WTC11 (cell line): ENCODE measurements around the gene SYPL2. TPM values are rescaled to one million over a fixed set of nuclear protein-coding genes. Genes with fewer than 3 reads are reported as not detected.
"Not testable (repeated sequence)": the region's sequence is repeated elsewhere in the genome, so short reads cannot be mapped to it uniquely, and the experiment has no call there.

ENCODE experiments used
- ATAC-seq: fragments of 200-7000 bp; cut with Tn5 transposase; 2 replicates; pipeline ENCODE4 v1.10.0; 2021; ENCODE audit warnings: mild to moderate bottlenecking, moderate library complexity
- CTCF ChIA-PET: fragments of 300-600 bp; sonication (Branson Sonifier 250); formaldehyde crosslinking; loops from one replicate; lab custom pipeline; 2021; ENCODE audit warnings: antibody characterized with exemption; lab: Charles Lee
- POLR2A ChIA-PET: fragments of 350-600 bp; sonication (Branson Sonifier 250); formaldehyde crosslinking; loops from one replicate; lab custom pipeline; 2021; ENCODE audit warnings: antibody characterized with exemption; lab: Charles Lee
- DNase-seq: peaks from one replicate; pipeline ENCODE4 v3.0.0; 2021; ENCODE audit warnings: low spot score
- H3K27ac Mint-ChIP-seq: 2 replicates; pipeline ENCODE4 v1.8.0; 2021; ENCODE audit warnings: mixed read lengths
- H3K27me3 Mint-ChIP-seq: 2 replicates; pipeline ENCODE4 v1.8.0; 2021; ENCODE audit warnings: low read depth, mild to moderate bottlenecking, moderate library complexity, mixed read lengths
- H3K36me3 Mint-ChIP-seq: 2 replicates; pipeline ENCODE4 v1.8.0; 2021; ENCODE audit warnings: mixed read lengths
- H3K4me1 Mint-ChIP-seq: 2 replicates; pipeline ENCODE4 v1.8.0; 2022; ENCODE audit warnings: mixed read lengths
- H3K4me3 Mint-ChIP-seq: 2 replicates; pipeline ENCODE4 v1.8.0; 2021; ENCODE audit warnings: mild to moderate bottlenecking, moderate library complexity, mixed read lengths
- H3K9me3 Mint-ChIP-seq: 2 replicates; pipeline ENCODE4 v1.8.0; 2021; ENCODE audit warnings: mixed read lengths
- ATF3 ChIP-seq: sonication (generic); formaldehyde crosslinking; conservative IDR thresholded peaks from 2 replicates; pipeline ENCODE4 v1.8.1; 2022; ENCODE audit warnings: mild to moderate bottlenecking, missing genetic modification reagents
- ERG ChIP-seq: fragments of 250-450 bp; sonication (Bioruptor Pico); IDR thresholded peaks from 2 replicates; pipeline ENCODE4 v1.8.0; 2021; ENCODE audit warnings: mild to moderate bottlenecking
- ETV6 ChIP-seq: sonication (generic); formaldehyde crosslinking; IDR thresholded peaks from 2 replicates; pipeline ENCODE4 v1.8.1; 2022; ENCODE audit warnings: mild to moderate bottlenecking, missing genetic modification reagents
- HMGA2 ChIP-seq: fragments of 250-450 bp; sonication (Bioruptor Pico); IDR thresholded peaks from 2 replicates; pipeline ENCODE4 v1.4.0; 2021; ENCODE audit warnings: mild to moderate bottlenecking, moderate library complexity
- IRF1 ChIP-seq: sonication (generic); formaldehyde crosslinking; IDR thresholded peaks from 2 replicates; pipeline ENCODE4 v1.8.0; 2023; ENCODE audit warnings: missing genetic modification reagents
- MLX ChIP-seq: sonication (generic); formaldehyde crosslinking; IDR thresholded peaks from 2 replicates; pipeline ENCODE4 v1.8.1; 2023; ENCODE audit warnings: mild to moderate bottlenecking, missing genetic modification reagents, moderate library complexity
- MXD4 ChIP-seq: fragments of 250-450 bp; sonication (Bioruptor Pico); IDR thresholded peaks from 2 replicates; pipeline ENCODE4 v1.8.0; 2021; ENCODE audit warnings: mild to moderate bottlenecking, moderate library complexity, borderline replicate concordance
- NFATC4 ChIP-seq: fragments of 250-450 bp; sonication (Bioruptor Pico); IDR thresholded peaks from 2 replicates; pipeline ENCODE4 v1.9.0; 2021; ENCODE audit warnings: mild to moderate bottlenecking
- NFE2L1 ChIP-seq: sonication (generic); formaldehyde crosslinking; IDR thresholded peaks from 2 replicates; pipeline ENCODE4 v1.8.1; 2023; ENCODE audit warnings: missing genetic modification reagents
- NR1H2 ChIP-seq: sonication (generic); formaldehyde crosslinking; IDR thresholded peaks from 2 replicates; pipeline ENCODE4 v1.9.0; 2021; ENCODE audit warnings: mild to moderate bottlenecking, moderate library complexity, missing genetic modification reagents
- NR3C1 ChIP-seq: sonication (generic); formaldehyde crosslinking; conservative IDR thresholded peaks from 2 replicates; pipeline ENCODE4 v1.8.1; 2023; ENCODE audit warnings: low read depth, mild to moderate bottlenecking, missing genetic modification reagents
- SMAD3 ChIP-seq: sonication (generic); formaldehyde crosslinking; IDR thresholded peaks from 2 replicates; pipeline ENCODE4 v1.8.0; 2022; ENCODE audit warnings: missing genetic modification reagents, mild to moderate bottlenecking, borderline replicate concordance
- TEAD4 ChIP-seq: sonication (generic); formaldehyde crosslinking; IDR thresholded peaks from 2 replicates; pipeline ENCODE4 v1.8.0; 2022; ENCODE audit warnings: mild to moderate bottlenecking, missing genetic modification reagents
- ZNF121 ChIP-seq: sonication (generic); formaldehyde crosslinking; IDR thresholded peaks from 2 replicates; pipeline ENCODE4 v1.8.0; 2023; ENCODE audit warnings: missing genetic modification reagents
- ZNF138 ChIP-seq: sonication (generic); formaldehyde crosslinking; conservative IDR thresholded peaks from 2 replicates; pipeline ENCODE4 v1.8.1; 2022; ENCODE audit warnings: mild to moderate bottlenecking, moderate library complexity, missing genetic modification reagents
- ZNF219 ChIP-seq: sonication (generic); formaldehyde crosslinking; IDR thresholded peaks from 2 replicates; pipeline ENCODE4 v1.8.0; 2023; ENCODE audit warnings: missing genetic modification reagents, mild to moderate bottlenecking, borderline replicate concordance
- ZNF317 ChIP-seq: sonication (generic); formaldehyde crosslinking; IDR thresholded peaks from 2 replicates; pipeline ENCODE4 v1.8.1; 2023; ENCODE audit warnings: low read depth, mild to moderate bottlenecking, moderate library complexity, missing genetic modification reagents, borderline replicate concordance
- ZNF423 ChIP-seq: fragments of 250-450 bp; sonication (Bioruptor Pico); IDR thresholded peaks from 2 replicates; pipeline ENCODE4 v2.1.2; 2022; ENCODE audit warnings: mild to moderate bottlenecking, moderate library complexity
- ZNF512 ChIP-seq: sonication (generic); formaldehyde crosslinking; IDR thresholded peaks from 2 replicates; pipeline ENCODE4 v1.8.1; 2022; ENCODE audit warnings: missing genetic modification reagents, borderline replicate concordance
- total RNA-seq: library from RNA; stranded (reverse); gene quantifications from 3 replicates; pipeline ENCODE4 v1.2.3, GENCODE V29; 2021

Gene SYPL2
- total RNA-seq, 1 experiment from 2014 or later: 3.7 TPM

- TF ChIP-seq ETV6 (CRISPR knock-in tag): no peak
Observed at GRCh38 chr1:109444346-109444745, 22.0 kb upstream of the SYPL2 start (continued).

- H3K4me1 Mint-ChIP-seq, CTCF ChIA-PET, H3K27ac Mint-ChIP-seq, H3K9me3 Mint-ChIP-seq, DNase-seq, ATAC-seq, H3K36me3 Mint-ChIP-seq, H3K4me3 Mint-ChIP-seq: not testable (repeated sequence)
- POLR2A ChIA-PET: interaction anchor here (0.7 kb wide), 1 partner anchor 492 kb away, joined by 4 read pairs; no protein-coding TSS in a partner anchor
- H3K27me3 Mint-ChIP-seq: peaks cover 18% of the 10 kb centered on the region
Observed at GRCh38 chr1:109445949-109446695, 20.2 kb upstream of the SYPL2 start.

GRCh38 chr1:109447524-109447923, 18.8 kb upstream of the SYPL2 start:
- no peak for TF ChIP-seq ZNF121 (CRISPR knock-in tag)
- DNase-seq (no peak), ATAC-seq (no peak)
- ChIA-PET POLR2A (no interaction called here), CTCF (interaction anchor here (0.8 kb wide), 1 partner anchor 43 kb away, joined by 3 read pairs; no protein-coding TSS in a partner anchor)
- no peak overlapping the region for H3K27ac Mint-ChIP-seq
- H3K9me3 Mint-ChIP-seq: peaks cover 5% of the 10 kb centered on the region
- H3K27me3 Mint-ChIP-seq: peaks cover 18% of the 10 kb centered on the region
- H3K36me3 Mint-ChIP-seq: no peaks in the 10 kb centered on the region
- H3K4me3 Mint-ChIP-seq: no peak overlapping the region
- H3K4me1 Mint-ChIP-seq: no peaks in the 10 kb centered on the region

- Mint-ChIP-seq H3K27me3 (peaks cover 20% of the 10 kb centered on the region), H3K27ac (no peak overlapping the region), H3K9me3 (peaks cover 41% of the 10 kb centered on the region), H3K4me3 (no peak overlapping the region), H3K36me3 (peaks cover 26% of the 10 kb centered on the region), H3K4me1 (no peaks in the 10 kb centered on the region)
- TF ChIP-seq MLX (CRISPR knock-in tag) (no peak), ZNF138 (CRISPR knock-in tag) (no peak), ERG (CRISPR knock-in tag) (no peak), ZNF219 (CRISPR knock-in tag) (no peak)
- ATAC-seq (no peak), DNase-seq (no peak)
- ChIA-PET CTCF (interaction anchor here (1.1 kb wide), 1 partner anchor 36 kb away, joined by 3 read pairs; no protein-coding TSS in a partner anchor), POLR2A (no interaction called here)
Observed at GRCh38 chr1:109454497-109455133, 11.7 kb upstream of the SYPL2 start.

- Mint-ChIP-seq H3K27me3 (peaks cover 31% of the 10 kb centered on the region), H3K36me3 (peaks cover 26% of the 10 kb centered on the region), H3K27ac (no peak overlapping the region), H3K9me3 (peaks cover 41% of the 10 kb centered on the region), H3K4me1 (no peaks in the 10 kb centered on the region), H3K4me3 (no peak overlapping the region)
- DNase-seq (no peak), ATAC-seq (no peak)
- ChIA-PET POLR2A (no interaction called here), CTCF (interaction anchor here (0.6 kb wide), 2 partner anchors 76 to 182 kb away, joined by 3 read pairs; no protein-coding TSS in a partner anchor)
- no peak for TF ChIP-seq NR1H2 (CRISPR knock-in tag)
- no peak for TF ChIP-seq SMAD3 (CRISPR knock-in tag)
- TF ChIP-seq ZNF423 (CRISPR knock-in tag): no peak
- TF ChIP-seq ZNF317 (CRISPR knock-in tag): no peak
- no peak for TF ChIP-seq ATF3 (CRISPR knock-in tag)
- TF ChIP-seq MXD4 (CRISPR knock-in tag): no peak
- TF ChIP-seq TEAD4 (CRISPR knock-in tag): no peak
- no peak for TF ChIP-seq NFATC4 (CRISPR knock-in tag)
- TF ChIP-seq ERG (CRISPR knock-in tag): no peak
- TF ChIP-seq ZNF512: no peak
- TF ChIP-seq NFE2L1 (CRISPR knock-in tag): no peak
- no peak for TF ChIP-seq IRF1 (CRISPR knock-in tag)
- TF ChIP-seq HMGA2: no peak
- TF ChIP-seq NR3C1: no peak
Observed at GRCh38 chr1:109457819-109458218, 8.5 kb upstream of the SYPL2 start.
